GM18520 (cell line): ENCODE results near the gene SOWAHC.
"Not testable (repeated sequence)": the region's sequence is repeated elsewhere in the genome, so short reads cannot be mapped to it uniquely, and the experiment has no call there.

Source experiments
- ATAC-seq: cut with Tn5 transposase; IDR thresholded peaks from one replicate; pipeline ENCODE4 v1.9.1; 2021; ENCODE audit not compliant: unreplicated experiment

SOWAHC gene

GRCh38 chr2:109615637-109616144 is 1.5 kb downstream of the SOWAHC start:
- no peak for ATAC-seq

- no peak for ATAC-seq
These were observed 2.0 kb downstream of the SOWAHC start for GRCh38 chr2:109616184-109616583.

DNA sequence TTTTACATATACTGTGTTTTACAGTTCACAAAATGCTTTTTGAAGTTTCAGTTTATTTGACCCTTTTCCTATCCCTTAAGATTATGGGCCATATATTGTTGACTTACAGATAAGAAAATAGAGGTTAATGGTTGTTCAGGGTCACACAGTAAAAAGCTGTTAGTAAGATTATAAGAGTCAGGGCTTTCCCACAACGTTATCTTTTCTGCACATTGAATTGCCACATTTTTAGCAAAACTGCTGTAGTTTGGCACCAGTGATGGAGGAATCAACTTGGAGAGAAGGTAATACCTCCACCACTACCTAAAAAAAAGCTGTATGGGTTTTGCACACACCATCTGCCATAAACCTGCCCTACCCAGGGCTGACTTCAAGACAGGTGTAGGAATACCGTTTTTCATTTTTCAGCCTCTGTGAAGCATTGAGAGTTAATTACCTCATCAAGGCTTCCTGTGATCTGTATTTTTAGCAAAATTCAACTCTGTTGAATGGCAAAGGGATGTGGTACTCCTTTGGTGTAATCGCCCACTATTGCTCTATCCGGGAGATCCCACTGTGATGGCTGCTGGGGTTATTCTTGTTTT is 5.0 kb downstream of the SOWAHC start:
- no peak for ATAC-seq

DNA sequence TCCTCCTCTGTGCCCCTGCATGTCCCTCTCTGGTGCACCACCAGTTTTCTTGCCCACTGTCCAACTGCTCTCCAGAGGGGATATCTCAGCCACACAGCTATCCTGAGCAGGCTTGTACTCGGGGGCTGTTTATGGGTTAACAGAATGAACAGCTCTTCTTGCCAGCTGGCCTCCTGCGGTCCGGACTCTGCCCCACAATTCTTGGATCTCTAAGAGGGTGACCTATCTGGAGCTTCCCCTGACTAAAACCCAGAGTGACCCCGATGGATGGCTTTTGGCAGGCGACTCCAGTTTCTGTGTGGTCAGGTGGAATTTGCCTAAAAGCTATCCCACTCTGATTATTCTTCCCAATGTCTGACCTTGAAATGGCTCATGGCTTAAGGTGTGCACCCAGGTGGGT is 9.1 kb downstream of the SOWAHC start:
- ATAC-seq: no peak

GRCh38 chr2:109623923-109624322 is 9.8 kb downstream of the SOWAHC start:
- ATAC-seq: no peak

DNA sequence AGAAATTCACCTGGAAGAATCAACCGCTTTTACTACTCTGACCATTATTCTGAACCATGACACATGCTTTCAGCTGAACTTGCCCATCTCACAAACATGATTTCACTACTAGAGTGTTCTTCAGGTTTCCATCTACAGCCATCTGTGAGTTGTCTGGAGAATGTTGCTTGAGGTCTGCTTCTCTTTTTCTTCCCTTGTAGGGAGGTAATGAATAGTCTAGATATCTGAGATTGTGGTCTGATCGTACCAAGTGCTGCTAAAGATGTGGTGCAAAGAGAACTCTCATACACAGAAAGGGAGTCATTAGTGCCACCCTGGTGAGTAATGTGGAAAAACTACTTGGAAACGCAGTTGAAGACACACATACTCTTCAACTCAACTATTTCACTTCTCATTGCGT is 10.2 kb downstream of the SOWAHC start:
- no peak for ATAC-seq

GRCh38 chr2:109628321-109628720 is 14.2 kb downstream of the SOWAHC start:
- not testable (repeated sequence) for ATAC-seq

GRCh38 chr2:109629867-109630266 is 15.7 kb downstream of the SOWAHC start:
- ATAC-seq: no peak

GRCh38 chr2:109630441-109631430 is 16.6 kb downstream of the SOWAHC start:
- ATAC-seq: no peak

- ATAC-seq: no peak
These were observed 17.6 kb downstream of the SOWAHC start for GRCh38 chr2:109631741-109632140.

DNA sequence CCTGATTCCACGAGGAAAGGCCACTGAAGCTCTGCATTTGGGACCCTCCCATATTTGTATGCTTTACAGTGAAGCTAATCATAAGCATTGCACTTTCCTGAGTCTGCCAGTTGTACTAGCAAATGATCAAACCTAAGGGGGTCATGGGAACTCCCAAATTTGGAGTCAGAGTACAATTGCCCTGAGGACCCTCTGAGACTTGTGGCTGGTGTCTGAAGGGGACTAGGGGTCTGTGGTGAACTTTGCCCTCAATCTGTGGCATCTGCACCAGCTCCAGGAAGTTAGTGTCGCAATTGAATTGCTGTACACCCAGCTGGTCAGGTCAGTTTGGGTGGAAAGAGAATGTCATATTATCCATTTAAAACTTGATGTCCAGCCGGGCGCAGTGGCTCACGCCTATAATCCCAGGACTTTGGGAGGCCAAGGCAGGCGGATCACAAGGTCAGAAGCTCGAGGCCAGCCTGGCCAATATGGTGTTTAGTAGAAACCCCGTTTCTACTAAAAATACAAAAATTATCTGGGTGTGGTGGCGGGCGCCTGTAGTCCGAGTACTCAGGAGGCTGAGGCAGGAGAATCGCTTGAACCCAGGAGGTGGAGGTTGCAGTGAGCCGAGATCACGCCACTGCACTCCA is 18.1 kb downstream of the SOWAHC start:
- ATAC-seq: no peak

- no peak for ATAC-seq
These were observed 19.3 kb downstream of the SOWAHC start for GRCh38 chr2:109633284-109633961.

GRCh38 chr2:109635426-109636304 is 21.5 kb downstream of the SOWAHC start:
- no peak for ATAC-seq

DNA sequence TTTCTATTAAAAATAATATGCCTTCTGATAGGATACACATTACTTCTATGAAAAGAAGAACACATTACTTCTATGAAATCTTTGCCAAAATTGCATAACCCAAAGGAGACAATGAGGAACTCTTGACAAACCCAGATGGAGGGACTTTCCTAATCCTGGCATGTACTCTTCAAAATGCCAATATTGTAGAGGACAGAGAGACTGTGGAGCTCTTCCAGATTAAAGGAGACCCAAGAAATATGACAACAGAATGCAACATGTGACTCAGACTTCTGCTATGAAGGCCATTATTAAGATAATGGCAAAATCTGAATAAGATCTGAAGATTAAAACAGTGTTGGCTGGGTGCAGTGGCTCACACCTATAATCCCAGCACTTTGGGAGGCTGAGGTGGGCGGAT is 22.2 kb downstream of the SOWAHC start:
- ATAC-seq: no peak

- peak; percentile 60 for ATAC-seq
These were observed 23.8 kb downstream of the SOWAHC start for GRCh38 chr2:109637749-109638570.

- ATAC-seq: no peak
These were observed 24.6 kb downstream of the SOWAHC start for GRCh38 chr2:109638795-109639194.

DNA sequence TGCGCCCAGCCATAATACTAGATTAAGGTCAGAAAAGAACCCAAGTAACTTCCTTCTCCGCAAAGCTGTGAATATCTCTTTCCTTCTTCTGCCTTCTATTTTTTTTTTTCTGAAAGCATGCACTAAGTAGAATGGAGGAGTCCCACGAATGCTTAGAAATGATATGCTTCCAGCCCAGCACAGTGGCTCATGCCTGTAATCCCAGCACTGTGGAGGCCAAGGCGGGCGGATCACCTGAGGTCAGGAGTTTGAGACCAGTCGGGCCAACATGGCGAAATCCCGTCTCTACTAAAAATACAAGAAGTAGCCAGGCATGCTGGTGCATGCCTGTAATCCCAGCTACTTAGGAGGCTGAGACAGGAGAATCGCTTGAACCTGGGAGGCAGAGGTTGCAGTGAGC is 25.8 kb downstream of the SOWAHC start:
- not testable (repeated sequence) for ATAC-seq

- no peak for ATAC-seq
These were observed 30.6 kb downstream of the SOWAHC start for GRCh38 chr2:109644571-109645275.
